Measurements from ENCODE around the gene NBAS.

Gene NBAS

GRCh38 chr2:15241929-15242328, 319.2 kb downstream of the NBAS start:
- POLR2A ChIA-PET, result no interaction called here
- CTCF ChIA-PET, result interaction anchor here (0.8 kb wide), 1 partner anchor 9 kb away, joined by 3 read pairs; no protein-coding TSS in a partner anchor
- no peak for TF ChIP-seq CTCF (IDR thresholded peaks at IDR 0.05; ENCODE audit: insufficient read depth, low read length, missing control alignments)
- H3K4me3 ChIP-seq (ENCODE audit: low read depth, low read length), result no peak overlapping the region
- DNase-seq (ENCODE audit: low read depth, low spot score), result no peak

GRCh38 chr2:15241201-15241600, 319.9 kb downstream of the NBAS start:
- TF ChIP-seq CTCF (IDR thresholded peaks at IDR 0.05; ENCODE audit: insufficient read depth, low read length, missing control alignments), result no peak
- ChIA-PET CTCF (interaction anchor here (0.8 kb wide), 1 partner anchor 8 kb away, joined by 3 read pairs; no protein-coding TSS in a partner anchor), POLR2A (no interaction called here)

GRCh38 chr2:15238028-15238427, 323.1 kb downstream of the NBAS start:
- POLR2A ChIA-PET, result no interaction called here
- TF ChIP-seq CTCF (IDR thresholded peaks at IDR 0.05; ENCODE audit: insufficient read depth, low read length, missing control alignments), result no peak
- CTCF ChIA-PET, result no interaction called here
- no peak for DNase-seq (ENCODE audit: low read depth, low spot score)
- H3K4me3 ChIP-seq (ENCODE audit: low read depth, low read length), result no peak overlapping the region

More at GRCh38 chr2:15241201-15241600, 319.9 kb downstream of the NBAS start:
- no peak for DNase-seq (ENCODE audit: low read depth, low spot score)
- no peak overlapping the region for H3K4me3 ChIP-seq (ENCODE audit: low read depth, low read length)

GRCh38 chr2:15230599-15231192, 330.4 kb downstream of the NBAS start:
- POLR2A ChIA-PET, result no interaction called here
- CTCF ChIA-PET, result no interaction called here
- TF ChIP-seq CTCF (IDR thresholded peaks at IDR 0.05; ENCODE audit: insufficient read depth, low read length, missing control alignments), result no peak
- DNase-seq (ENCODE audit: low read depth, low spot score), result no peak
- no peak overlapping the region for H3K4me3 ChIP-seq (ENCODE audit: low read depth, low read length)

GRCh38 chr2:15226661-15227060, 334.5 kb downstream of the NBAS start:
- no peak overlapping the region for H3K4me3 ChIP-seq (ENCODE audit: low read depth, low read length)
- ChIA-PET CTCF (no interaction called here), POLR2A (no interaction called here)
- no peak for DNase-seq (ENCODE audit: low read depth, low spot score)
- TF ChIP-seq CTCF (IDR thresholded peaks at IDR 0.05; ENCODE audit: insufficient read depth, low read length, missing control alignments), result no peak

GRCh38 chr2:15225131-15225530, 336.0 kb downstream of the NBAS start:
- ChIA-PET CTCF (no interaction called here), POLR2A (no interaction called here)
- H3K4me3 ChIP-seq (ENCODE audit: low read depth, low read length), result no peak overlapping the region
- no peak for TF ChIP-seq CTCF (IDR thresholded peaks at IDR 0.05; ENCODE audit: insufficient read depth, low read length, missing control alignments)
- DNase-seq (ENCODE audit: low read depth, low spot score), result no peak

Measured in AG04449 (cell line).